Measurements from ENCODE around the gene TBC1D14.

TBC1D14 gene

DNA sequence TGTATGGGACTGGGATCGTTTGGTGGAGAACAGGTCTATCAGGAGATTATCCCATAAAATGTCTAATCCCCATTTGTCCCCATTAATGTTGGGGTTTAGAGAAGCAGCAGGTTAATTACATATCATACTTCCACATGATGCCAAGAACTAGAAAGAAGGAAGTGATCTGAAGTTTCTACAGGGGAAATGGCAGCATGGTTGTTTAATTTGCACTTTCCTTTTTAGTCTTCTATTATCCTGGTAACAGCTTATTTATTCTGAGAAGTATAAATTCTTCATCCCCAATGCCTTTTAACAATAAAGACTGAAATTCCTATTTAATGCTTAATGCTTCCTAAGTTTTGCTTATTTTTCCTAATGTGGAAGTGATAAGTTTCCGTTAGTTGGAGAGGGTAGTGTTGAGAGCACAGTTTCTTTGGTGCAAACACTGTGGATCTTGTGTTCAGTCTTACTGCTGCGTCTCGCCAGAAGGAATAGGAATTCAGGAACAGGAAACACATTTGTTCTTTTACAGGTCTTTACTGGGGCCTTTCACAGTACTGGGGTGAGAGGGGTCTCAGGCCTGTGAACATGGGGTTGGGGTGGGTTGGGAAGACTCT, 74.0 kb downstream of the TBC1D14 start:
- DNase-seq: no peak

DNA sequence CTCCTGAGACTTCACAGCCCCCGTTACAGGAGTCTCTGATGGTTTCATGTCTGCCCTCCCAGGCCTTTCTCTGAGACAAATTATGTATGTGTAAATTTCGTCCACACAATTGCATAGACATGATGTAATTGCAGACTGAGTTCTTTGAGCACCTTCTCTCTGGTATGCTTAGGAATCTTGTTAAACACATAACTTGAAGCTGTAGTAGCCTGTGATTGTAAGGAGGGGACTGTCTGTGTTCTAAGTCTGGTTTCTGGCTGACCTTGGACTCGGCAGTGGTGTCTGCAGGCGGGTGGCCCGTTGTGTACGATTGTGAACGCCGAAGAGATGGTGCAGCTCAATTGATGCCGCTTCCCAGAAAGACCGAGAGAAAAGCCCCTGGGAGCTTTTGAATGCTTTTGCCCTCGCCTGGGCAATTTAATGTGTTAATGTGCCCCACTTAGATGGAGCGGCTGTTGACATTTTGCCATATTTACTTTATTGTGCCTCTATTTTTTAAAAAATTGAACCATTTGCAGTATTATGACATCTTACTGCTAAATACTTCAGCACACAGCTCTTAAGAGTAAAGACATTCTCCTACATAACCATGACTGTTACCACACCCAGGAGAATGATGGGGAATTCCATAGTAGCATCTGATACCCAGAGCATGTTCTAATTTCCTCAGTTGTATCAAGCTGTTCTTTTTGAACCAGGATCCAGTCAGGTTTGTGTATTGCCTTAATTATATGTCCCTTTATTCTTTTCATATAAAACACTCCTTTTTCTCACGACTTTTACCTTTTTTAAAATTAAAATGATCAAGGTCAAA, 75.2 kb downstream of the TBC1D14 start:
- DNase-seq: peak; percentile 25

DNA sequence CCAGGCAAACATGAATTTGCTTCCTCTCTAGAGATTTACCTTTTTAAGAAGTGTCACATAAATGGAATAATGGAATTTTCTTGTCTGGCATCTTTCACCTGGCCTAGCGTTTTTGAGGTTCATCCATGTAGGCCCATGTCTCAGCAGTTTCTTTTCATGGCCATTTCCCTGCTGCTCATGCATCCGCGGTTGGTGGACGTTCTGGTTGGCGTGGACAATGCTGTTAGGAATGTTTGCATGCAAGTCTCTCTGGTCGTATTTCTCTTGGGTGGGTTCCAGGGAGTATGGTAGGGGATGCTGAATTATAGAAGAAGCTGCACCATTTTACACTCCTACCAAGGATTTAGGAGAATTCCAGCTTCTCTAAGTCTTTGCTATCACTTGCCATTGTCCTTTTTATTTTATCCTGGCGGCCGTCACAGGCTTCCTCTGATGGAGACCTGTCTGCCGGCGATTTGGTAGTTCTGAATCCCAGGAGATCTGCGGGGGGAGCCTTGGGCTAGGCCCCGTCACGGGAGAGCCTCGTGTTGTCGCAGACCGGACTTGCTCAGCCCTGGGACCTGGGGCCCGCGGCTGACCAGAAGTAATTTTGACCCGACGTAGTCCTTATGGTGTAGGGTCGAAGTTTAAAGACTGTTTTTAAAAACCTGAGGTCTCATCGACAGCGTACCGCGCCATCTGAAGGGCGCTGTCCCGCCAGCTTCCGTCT, 76.6 kb downstream of the TBC1D14 start:
- DNase-seq: no peak

DNA sequence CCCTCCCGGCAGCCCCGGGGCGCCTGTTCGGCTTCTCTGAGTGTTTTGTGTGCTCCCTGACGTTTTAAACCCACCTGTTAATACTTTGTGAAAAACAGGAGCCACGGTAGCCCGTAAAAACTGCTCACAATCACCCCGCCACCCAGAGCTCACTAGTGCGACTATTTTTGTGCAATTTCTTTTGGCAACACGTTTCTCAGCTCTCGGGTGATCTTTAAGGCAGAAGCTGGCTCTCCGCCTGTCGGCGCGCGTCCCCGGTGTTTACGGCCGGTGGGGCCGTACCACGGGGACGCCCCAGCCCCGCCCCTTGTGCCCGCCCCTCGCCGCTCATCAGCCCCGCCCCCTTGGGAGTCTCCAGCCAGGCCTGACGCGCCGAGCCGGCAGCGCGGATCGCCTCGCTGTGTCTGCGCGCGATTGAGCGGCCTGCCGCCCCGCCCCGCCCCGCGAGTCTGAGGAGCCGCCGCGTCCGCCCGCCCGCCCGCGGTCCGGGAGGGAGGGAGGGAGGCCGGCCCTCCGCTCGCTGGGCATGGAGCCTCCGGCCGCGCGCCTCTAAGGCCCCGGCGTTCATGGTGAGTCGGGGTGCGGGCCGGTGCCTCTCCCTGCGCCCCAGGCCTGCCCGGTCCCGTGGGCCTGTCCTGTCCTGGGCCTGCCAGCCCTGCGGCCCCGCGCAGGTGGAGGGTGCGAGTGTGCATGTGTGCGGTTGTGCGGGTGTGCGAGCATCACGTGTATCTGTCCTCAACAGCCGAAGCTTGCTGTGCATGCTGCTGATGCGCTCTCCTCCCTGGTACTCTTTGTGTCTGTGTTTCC, 77.4 kb downstream of the TBC1D14 start:
- DNase-seq: peak; percentile 88

DNA sequence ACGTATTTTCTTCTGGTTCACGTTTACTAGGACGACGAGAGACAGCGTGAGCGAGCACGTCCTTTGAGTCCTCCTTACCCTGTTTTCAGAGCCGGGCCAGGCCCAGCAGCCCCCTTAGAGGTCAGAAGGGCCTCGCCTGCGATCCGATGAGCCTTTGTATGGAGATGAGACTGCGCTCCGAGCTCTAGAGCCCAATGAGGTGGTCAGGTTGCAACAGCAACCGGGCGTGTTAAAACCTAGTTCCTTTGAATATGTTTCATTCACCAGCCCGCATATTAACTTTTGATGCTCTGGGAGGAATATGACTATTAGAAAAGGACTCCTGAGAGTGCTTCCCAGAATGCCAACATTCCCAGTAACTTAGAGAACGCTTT, 77.9 kb downstream of the TBC1D14 start:
- no peak for DNase-seq

DNA sequence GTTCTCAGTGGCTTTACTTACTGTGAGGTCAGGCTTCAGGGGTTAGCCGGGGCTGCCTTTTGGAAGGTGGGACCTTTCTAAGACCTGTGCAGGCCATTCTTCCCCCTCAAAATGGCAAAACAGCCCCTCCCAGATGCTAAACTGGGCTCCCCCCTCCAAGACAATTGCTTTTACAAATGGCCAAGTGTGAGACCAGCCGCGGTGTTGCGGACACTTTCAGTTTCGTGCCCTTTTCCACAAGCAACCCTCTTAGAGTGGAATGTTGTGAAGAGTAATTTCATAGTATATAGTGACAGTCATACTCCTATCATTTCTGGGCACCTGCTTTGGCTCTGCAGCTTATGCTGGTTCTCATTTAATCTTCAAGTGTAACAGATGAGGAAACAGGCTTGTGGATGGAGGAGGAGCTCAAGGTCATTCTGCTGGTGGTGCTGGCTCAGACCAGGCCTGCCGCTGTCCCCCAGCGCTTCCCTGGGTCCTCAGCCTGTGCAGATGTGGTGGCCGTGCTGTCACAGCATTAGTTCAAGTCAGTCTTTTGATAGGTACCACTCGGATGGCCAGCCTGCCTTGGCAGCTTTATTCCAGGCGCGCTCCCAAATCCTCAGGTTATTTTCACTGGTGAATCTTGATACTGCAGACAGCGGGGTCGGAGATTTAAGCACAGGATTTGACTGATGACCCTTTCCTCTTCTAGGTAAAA, 78.5 kb downstream of the TBC1D14 start:
- no peak for DNase-seq

DNA sequence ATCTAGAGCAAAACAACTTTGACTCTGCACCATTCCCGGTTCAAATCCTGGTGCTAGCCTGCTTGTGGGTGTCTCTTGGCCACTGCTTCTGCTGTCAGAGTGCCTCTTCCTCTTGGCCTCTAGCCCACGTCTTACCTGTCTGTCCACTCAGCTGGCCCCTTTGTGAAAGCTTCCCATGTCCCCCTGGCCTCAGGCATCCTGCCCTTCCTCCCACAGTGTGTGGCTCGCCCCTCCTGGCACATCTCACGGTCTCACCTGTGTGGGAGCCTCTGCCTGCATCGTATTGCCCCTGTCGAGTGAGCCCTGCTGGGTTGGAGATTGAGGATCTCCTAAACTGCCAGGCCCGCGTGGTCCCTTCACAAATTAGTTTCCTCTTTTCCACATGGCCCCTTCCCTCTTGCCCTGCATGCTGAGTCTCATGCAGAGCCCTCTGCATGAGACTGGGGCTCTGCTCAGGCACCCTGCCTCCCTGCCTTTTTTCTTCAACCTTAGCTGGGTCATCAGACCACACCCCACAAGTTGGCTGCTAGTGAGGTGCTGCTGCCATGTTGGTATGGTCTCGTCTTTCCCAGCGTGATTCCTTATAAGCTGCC, 79.8 kb downstream of the TBC1D14 start:
- DNase-seq: no peak

DNA sequence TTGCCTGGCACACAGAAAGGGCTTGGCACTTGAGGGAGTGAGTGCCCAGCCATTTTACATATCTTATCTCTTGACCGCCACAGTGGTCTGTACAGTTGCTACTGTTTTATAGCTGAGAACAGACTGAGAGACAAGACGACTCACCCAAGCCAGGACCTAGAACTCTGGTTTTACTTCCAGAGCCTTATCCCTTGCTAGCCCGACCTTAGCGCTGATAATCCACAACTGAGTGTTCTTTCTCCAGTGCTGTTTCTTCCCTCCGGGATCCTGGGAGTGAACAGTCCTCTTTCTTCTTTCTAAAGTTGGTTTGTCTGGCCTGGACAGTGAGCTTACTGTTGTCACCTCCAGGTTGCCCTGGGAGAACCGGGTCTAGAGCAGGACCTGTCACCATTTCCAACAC, 81.0 kb downstream of the TBC1D14 start:
- DNase-seq: no peak

DNA sequence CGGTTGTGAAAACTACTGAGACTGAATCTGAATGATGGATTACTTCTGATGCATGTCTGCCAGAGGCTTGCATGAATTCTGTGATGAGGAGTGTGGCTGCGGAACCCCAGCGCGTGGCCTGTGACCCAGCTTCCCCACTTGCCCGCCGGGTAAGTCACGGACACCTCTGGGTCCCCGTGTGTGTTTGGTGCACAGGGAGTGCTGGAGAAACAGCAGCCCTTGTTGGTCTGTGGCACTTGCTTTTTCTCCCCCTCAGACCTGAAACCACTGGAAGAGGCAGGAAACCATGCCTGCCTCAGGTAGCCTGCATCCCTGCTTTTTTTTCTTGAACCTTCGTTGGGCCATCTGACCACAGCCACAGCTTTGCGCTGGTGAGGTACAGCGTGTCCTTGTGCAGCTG, 81.6 kb downstream of the TBC1D14 start:
- no peak for DNase-seq

DNA sequence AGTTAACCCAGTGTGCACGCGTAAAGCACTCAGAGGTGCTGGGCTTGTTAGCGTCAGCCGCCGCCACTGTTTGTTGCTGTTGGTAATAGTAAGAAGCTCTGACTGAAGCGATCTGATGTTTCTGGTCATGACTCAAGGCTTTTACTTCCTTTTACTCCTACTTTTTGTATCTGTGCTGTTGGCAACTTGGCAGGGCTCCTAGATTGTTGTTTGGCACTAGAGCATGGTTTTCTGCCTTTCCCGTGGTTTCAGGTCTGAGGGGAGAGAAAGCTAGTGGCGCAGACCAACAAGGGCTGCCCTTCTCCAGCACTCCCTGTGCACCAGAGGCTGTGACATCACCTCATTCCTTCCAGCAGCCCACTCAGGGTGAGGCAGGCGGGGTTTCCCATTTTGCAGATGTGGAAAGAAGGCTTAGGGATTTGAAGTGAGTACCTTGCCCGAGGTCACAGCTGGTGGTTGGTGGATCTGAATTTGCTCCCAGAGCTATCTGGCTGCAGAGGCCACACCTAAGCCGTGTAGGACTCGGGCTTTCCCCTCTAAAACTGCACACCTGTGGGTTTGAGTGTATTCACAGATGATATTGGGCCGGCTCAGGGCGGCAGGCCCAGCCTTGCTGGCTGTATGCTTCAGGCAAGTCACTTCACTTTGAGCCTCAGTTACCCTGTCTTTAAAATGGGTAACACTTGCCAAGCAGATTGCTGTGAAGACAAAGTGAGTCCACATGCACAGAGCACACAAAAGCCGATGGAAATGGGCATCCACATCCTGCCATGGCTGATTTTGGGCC, 82.3 kb downstream of the TBC1D14 start:
- no peak for DNase-seq

DNA sequence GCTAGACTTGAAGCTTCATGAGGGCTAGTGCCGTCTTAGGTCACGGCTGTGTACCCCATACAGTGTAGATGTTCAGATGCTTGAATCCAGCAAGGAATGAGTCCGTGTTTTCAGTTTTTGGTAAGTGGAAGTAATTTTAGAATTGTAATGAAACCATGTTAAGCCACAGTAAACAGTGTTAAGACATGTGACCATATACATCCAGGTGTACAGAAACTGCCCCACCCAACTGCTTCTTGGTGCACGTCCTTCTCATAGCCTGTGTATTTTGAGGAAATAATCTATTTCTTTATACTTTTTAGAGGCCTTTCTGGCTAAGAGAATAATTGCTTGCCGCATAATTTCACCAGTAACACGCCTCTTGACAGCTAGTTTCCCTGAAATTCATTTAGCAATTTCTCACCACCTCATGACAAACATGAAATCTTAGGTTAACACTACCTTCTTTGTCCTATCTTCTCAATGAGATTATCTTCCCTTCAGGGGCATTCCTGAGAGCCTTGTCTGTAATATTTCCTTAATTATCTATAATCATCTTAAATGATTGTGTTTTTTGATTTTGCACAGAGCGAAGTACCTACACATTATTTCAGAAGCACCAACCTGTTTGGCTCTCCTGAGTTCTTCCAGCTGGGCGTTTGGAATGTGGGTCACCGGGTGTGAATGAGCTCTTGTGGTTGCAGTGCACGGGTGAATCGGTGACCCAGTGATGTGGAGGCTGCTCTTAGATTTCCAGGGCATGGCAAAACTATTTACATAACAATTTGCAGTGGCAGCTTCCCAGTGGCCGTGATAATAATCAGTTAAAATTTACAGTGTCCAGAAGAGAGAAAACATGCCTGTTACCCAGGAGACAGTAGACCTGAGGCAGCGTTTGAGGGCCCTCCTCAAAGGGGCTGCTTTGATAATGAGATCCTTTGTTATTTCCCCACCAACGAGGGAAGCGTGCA, 83.4 kb downstream of the TBC1D14 start:
- DNase-seq: peak; percentile 29

DNA sequence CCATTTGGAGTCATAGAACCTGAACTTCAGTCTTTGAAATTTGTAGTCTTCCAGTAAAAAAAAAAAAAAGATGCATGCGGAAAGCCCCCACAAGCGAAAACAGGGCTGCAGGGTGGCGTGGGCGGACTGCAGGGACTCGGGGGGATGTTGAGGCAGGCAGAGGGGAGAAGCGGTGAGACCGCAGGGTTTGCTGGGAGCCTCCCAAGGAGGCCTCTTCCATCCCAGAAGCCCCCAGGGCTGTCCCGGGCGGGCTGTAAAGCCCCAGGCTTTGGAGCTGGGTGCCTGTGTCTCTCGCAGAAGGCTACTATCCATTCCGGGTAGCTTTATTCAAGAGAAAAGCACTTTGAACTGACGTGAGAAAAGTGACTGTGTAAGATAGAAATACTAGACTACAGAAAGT, 86.9 kb downstream of the TBC1D14 start:
- no peak for DNase-seq

DNA sequence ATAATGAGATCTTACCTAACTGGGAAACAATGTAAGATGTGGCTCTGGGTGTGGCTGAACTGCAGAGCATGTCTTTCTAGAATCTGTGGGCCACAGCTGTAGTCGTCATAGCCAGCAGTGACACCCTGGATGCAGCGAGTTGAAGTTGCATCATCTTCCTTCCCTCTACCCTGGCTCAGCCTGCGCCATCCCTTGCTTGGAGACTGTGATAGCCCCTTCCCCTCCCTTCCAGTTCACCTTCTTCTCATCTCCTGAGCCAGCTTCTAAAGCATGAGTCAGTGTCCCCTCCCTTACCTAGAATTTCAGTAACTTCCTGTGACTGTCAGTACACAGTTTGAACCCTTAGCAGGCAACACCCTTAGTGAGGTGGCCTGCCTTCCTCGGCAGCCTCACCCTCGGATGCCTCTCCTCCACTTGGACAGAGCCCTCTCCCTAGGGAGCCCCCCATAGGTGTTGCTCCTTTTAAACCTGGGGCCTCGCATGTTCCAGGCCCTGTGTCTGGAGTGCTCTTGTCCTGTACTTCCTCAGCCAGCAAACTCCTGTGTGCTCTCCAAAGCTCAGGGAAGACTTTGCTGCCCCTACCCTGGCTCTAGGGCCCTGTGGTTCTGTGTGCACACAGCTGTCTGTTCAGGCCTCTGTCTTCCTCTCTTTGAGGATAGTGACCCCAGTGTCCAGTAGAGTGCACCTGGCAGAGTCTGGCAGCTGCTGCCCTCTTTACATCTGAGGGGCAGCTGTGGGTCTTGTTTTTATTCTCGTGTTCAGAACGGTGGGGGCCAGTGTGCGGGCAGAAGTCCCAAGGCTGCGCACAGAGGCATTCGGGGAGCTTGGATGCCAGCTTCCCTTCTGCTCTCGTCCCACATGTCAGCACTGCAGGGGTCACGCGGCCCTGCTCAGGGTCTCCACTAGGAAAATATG, 89.8 kb downstream of the TBC1D14 start:
- DNase-seq: no peak

DNA sequence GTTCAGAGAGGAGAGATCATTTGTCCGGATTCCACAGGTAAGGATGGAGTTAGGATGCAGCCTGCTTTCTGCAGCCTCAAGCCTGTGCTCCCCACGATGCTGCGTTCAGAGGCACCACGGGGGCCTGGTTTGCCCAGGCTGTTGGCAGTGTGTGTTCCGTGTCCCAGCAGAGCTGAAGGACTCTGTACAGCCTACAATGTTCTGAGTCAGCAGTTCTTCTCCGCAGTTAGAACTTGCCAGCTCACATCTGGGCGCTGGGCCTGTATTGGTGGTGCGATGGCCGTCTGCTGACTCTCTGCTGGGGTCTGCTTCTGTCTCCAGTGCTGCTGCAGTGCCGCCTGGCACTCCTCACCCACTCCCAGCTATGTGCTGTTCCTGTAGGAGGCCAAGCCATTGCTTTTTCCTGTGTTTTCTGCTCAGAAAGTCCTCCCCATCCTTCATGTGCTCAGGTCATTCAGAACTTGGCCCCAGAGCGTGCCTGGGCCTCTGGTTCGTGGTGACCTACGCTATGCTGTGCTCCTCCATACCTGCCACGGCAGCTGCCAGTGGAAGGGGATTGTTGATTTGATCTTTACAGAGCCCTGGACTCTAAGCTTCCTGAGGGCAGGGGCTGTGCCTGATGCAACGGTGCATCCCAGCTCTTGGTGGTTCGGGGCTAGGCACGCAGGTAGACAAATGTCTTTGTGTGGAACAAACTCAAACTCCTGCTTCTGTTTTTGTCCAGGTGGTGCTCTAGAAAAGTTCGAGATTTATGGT, 91.0 kb downstream of the TBC1D14 start:
- DNase-seq: no peak

DNA sequence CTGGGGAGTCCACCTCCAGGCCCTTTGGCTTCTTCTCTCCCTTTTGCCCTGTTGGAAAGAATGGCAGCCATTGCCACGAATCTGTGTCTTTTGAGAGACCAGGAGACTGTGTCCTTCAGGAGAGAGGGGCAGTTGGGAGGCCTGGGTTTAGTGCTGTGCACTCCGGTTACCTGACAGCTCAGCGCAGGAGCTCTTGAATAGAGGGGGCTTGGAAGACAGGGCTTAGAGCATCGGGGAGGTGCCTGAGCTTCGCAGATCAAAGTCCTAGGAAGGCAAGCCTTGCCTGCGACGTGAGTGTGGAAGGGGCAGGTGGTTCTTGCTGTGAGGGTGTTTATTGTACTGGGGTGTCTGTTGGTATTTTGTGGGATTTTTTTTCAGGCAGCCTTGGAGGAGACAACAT, 91.6 kb downstream of the TBC1D14 start:
- DNase-seq: no peak

DNA sequence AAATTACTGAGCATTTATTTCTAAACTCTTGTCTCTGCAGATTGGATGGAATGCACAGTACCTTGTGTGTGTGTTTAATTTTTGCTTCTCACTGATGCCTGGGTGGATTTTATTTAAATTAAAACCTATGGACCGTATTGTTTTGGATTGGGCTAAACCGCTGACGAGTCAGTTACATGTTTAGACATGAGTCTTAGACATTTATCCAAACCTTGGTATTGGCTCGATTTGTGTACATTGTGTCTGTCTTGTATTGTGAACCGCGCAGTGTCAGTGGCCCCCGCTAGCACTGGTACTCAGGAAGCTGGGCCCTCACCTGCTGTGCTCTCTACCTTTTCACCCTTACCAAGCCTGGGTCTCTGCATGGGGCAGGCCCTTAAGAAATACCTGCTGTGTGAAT, 92.7 kb downstream of the TBC1D14 start:
- no peak for DNase-seq

DNA sequence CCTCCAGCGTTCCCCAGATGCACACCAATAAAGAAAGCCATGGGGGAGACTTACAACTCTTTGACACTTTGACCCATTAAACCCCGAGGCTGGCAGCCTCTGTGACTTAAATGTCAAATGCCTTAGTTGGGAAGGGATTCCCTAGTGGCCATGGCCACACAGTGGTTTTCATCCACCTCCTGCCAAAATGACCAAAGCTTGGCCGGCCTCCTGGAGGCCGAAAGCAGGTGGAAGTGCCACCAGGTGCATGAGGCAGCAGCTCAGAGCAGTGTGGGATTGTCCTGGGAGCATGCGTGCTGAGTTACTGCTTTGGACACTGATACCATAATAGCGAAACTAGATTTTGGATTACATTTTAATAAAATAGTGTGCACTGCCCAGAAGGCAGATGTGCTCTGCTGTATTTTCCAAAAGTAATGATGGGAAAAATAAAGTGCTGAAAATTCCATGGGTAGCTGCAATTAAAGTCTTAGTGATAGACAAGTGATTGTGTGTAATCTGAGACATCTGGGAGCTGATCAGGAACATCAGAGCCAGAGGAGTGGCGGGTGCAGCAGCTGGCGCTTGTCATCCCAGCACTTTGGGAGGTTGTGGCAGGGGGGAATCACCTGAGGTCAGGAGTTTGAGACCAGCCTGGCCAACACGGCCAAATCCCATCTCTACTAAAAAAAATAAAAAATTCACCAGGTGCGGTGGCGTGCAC, 93.7 kb downstream of the TBC1D14 start:
- DNase-seq: no peak

DNA sequence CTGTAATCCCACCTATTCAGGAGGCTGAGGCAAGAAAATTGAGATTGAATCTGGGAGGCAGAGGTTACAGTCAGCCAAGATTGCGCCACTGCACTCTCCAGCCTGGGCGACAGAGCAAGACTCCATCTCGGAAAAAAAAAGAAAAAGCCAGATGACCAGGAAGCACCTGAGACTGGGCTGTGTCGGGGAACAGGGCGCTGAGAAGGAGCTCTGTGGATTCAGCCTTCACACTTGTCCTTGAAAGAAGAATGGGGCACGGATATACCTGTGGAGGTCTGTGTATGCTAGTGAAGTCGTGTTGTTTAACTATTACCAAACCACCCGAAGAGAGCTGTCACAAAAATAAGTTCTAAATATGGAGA, 94.2 kb downstream of the TBC1D14 start:
- no peak for DNase-seq

All from NCI-H2227 treated with DMSO at 0.1 percent for 48 hours (cell line).